H1 (cell line): ENCODE results near the gene OR1N1. TPM values are rescaled to one million over a fixed set of nuclear protein-coding genes. Genes with fewer than 3 reads are reported as not detected.

Experiments used
- ATF2 ChIP-seq: IDR thresholded peaks from 2 replicates; pipeline ENCODE4 v1.6.1; 2012; ENCODE audit warnings: low read length, inconsistent platforms
- CHD2 ChIP-seq: IDR thresholded peaks from 2 replicates; pipeline ENCODE4 v1.6.1; 2012; ENCODE audit warnings: low read length, improper control_type of control experiment
- E2F6 ChIP-seq: IDR thresholded peaks from 2 replicates; pipeline ENCODE4 v1.6.1; 2012; ENCODE audit warnings: inconsistent platforms
- KDM1A ChIP-seq: fragments of 200-600, 300-600 bp; sonication (generic); IDR thresholded peaks from 2 replicates; pipeline ENCODE4 v1.7.1; 2016; ENCODE audit warnings: mild to moderate bottlenecking, low read length, borderline replicate concordance
- MAFK ChIP-seq: IDR thresholded peaks from 2 replicates; pipeline ENCODE4 v1.6.1; 2012; ENCODE audit warnings: low read depth, mild to moderate bottlenecking, improper control_type of control experiment, low read length
- MAX ChIP-seq: IDR thresholded peaks from 2 replicates; pipeline ENCODE4 v1.6.1; 2012; ENCODE audit warnings: inconsistent platforms
- RBBP5 ChIP-seq: IDR thresholded peaks from 2 replicates; pipeline ENCODE4 v1.7.1; 2012; ENCODE audit warnings: low read depth, mild to moderate bottlenecking, inconsistent platforms, low read length, moderate library complexity, borderline replicate concordance
- polyA plus RNA-seq, 7 experiments: library from polyadenylated mRNA; depleted of rRNA in 3 of 7; stranded (reverse) in 5 of 7; unstranded in 2 of 7; fragments of >200 nt in 5 of 7; fragments of 200-250 nt in 2 of 7; gene quantifications; 1 replicate in 5 of 7; 2 replicates in 1 of 7; 4 replicates in 1 of 7; pipeline versions ENCODE4 v1.2.1 to v1.2.3, GENCODE V29; 2011 to 2013; ENCODE audit warnings: missing spikeins in 2 of 7, mixed read lengths in 2 of 7
- total RNA-seq: library from RNA; stranded (reverse); fragmentation: NEBNext Ultra II Directional; extraction: Animal tissue kit (Norgen Biotek cat#: 25700); gene quantifications from 2 replicates; pipeline ENCODE4 v1.2.1, GENCODE V29; 2021

Gene OR1N1
- total and polyA plus RNA-seq, 2 of the 8 experiments (the other 6 are each of a cell fraction or from before 2014, with no cell fraction given), result not detected

GRCh38 chr9:122506964-122507363 lies 20.1 kb downstream of the OR1N1 start (continued):
- no peak for TF ChIP-seq ATF2
- no peak for TF ChIP-seq KDM1A
- no peak for TF ChIP-seq CHD2
- TF ChIP-seq MAX, result no peak
- no peak for TF ChIP-seq E2F6
- no peak for TF ChIP-seq MAFK
- no peak for TF ChIP-seq RBBP5
